Measurements from ENCODE around the gene SCNN1B. TPM values are rescaled to one million over a fixed set of nuclear protein-coding genes. Genes with fewer than 3 reads are reported as not detected.

SCNN1B gene
- polyA plus RNA-seq, 1 donor from 2014 or later = not detected

DNA sequence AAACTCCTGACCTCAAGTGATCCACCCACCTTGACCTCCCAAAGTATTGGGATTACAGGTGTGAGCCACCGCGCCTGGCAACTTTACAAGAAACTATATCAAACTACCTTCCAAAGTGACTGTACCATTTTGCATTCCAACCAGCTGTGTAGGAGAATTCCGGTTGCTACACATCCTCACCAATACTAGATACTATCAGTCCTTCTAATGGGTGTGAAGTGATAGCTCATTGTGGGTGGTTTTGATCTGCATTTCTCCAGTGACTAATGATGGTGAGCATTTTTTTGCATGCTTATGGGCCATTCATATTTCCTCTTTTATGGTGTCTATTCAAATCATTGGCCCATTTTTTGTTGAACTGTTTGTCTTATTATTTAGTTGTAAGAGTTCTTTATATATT, 37.7 kb downstream of the SCNN1B start:
- Histone ChIP-seq H3K79me2 (replicated peaks; ENCODE audit: insufficient read depth, low read length) (no peaks in the 10 kb centered on the region), H3K4me2 (ENCODE audit: low read length) (no peak overlapping the region), H3K36me3 (ENCODE audit: insufficient read depth, low read length) (no peaks in the 10 kb centered on the region), H3K27me3 (ENCODE audit: insufficient read depth, low read depth, low read length) (no peaks in the 10 kb centered on the region), H3K27ac (ENCODE audit: low read length) (no peak overlapping the region), H2AFZ (ENCODE audit: low read depth, low read length) (no peak overlapping the region), H3K9ac (ENCODE audit: low read length) (no peak overlapping the region), H3K4me3 (ENCODE audit: low read length) (no peak overlapping the region), H3F3A (ENCODE audit: insufficient read depth, low read length, poor library complexity, severe bottlenecking) (no peaks in the 10 kb centered on the region), H4K20me1 (ENCODE audit: insufficient read depth) (no peaks in the 10 kb centered on the region), H3K9me2 (ENCODE audit: insufficient read depth, low read length) (no peaks in the 10 kb centered on the region), H3K9me3 (ENCODE audit: low read length) (no peaks in the 10 kb centered on the region)
- TF ChIP-seq POLR2AphosphoS5 (IDR thresholded peaks at IDR 0.05) (no peak), RAD21 (conservative IDR thresholded peaks at IDR 0.05) (no peak), EP300 (conservative IDR thresholded peaks at IDR 0.05; ENCODE audit: poor library complexity, severe bottlenecking) (no peak), TAF1 (IDR thresholded peaks at IDR 0.05; ENCODE audit: low read depth) (no peak)

GRCh38 chr16:23342083-23342640, 40.1 kb downstream of the SCNN1B start:
- Histone ChIP-seq H3K9ac (ENCODE audit: low read length) (no peak overlapping the region), H3K4me3 (ENCODE audit: low read length) (no peak overlapping the region), H3F3A (ENCODE audit: insufficient read depth, low read length, poor library complexity, severe bottlenecking) (no peaks in the 10 kb centered on the region), H3K36me3 (ENCODE audit: insufficient read depth, low read length) (no peaks in the 10 kb centered on the region), H3K27me3 (ENCODE audit: insufficient read depth, low read depth, low read length) (no peaks in the 10 kb centered on the region), H3K9me3 (ENCODE audit: low read length) (no peaks in the 10 kb centered on the region), H2AFZ (ENCODE audit: low read depth, low read length) (no peak overlapping the region), H3K27ac (ENCODE audit: low read length) (no peak overlapping the region), H3K79me2 (replicated peaks; ENCODE audit: insufficient read depth, low read length) (no peaks in the 10 kb centered on the region), H4K20me1 (ENCODE audit: insufficient read depth) (no peaks in the 10 kb centered on the region), H3K9me2 (ENCODE audit: insufficient read depth, low read length) (no peaks in the 10 kb centered on the region), H3K4me2 (ENCODE audit: low read length) (no peak overlapping the region)
- TF ChIP-seq RAD21 (conservative IDR thresholded peaks at IDR 0.05) (no peak), POLR2AphosphoS5 (IDR thresholded peaks at IDR 0.05) (no peak), EP300 (conservative IDR thresholded peaks at IDR 0.05; ENCODE audit: poor library complexity, severe bottlenecking) (no peak), REST (IDR thresholded peaks at IDR 0.05; ENCODE audit: borderline replicate concordance) (no peak), CTCF (IDR thresholded peaks at IDR 0.05; ENCODE audit: poor library complexity, severe bottlenecking) (no peak), EZH2 (IDR thresholded peaks at IDR 0.05; ENCODE audit: borderline replicate concordance, insufficient read depth, low read length, poor library complexity, severe bottlenecking) (no peak), TAF1 (IDR thresholded peaks at IDR 0.05; ENCODE audit: low read depth) (no peak), MXI1 (conservative IDR thresholded peaks at IDR 0.05; ENCODE audit: poor library complexity, severe bottlenecking) (no peak), SMC3 (conservative IDR thresholded peaks at IDR 0.05; ENCODE audit: poor library complexity) (no peak)
